Neuron (in vitro differentiated cells): Measurements from ENCODE around the gene AHNAK2.

ENCODE experiments used
- H2AFZ ChIP-seq: one replicate; pipeline ENCODE4 v1.6.1; 2013; ENCODE audit warnings: low read depth, mild to moderate bottlenecking, inconsistent platforms, low read length, moderate library complexity
- H3K27me3 ChIP-seq: one replicate; pipeline ENCODE4 v1.6.1; 2013; ENCODE audit warnings: low read length; ENCODE audit not compliant: insufficient read depth
- H3K36me3 ChIP-seq: one replicate; pipeline ENCODE4 v1.6.1; 2013; ENCODE audit warnings: low read length; ENCODE audit not compliant: insufficient read depth
- H3K4me1 ChIP-seq: one replicate; pipeline ENCODE4 v1.6.1; 2013; ENCODE audit warnings: low read length; ENCODE audit not compliant: insufficient read depth
- H3K4me3 ChIP-seq: 2 replicates; pipeline ENCODE4 v1.5.1; 2013; ENCODE audit warnings: mild to moderate bottlenecking, low read length, moderate library complexity
- H3K9me3 ChIP-seq: one replicate; pipeline ENCODE4 v1.6.1; 2013; ENCODE audit warnings: low read length

Gene AHNAK2

GRCh38 chr14:104978746-104979691, 845 bp upstream of the AHNAK2 start:
- no peaks in the 10 kb centered on the region for H3K36me3 ChIP-seq
- peak overlapping the region; percentile 21 for H3K4me3 ChIP-seq
- H3K27me3 ChIP-seq = peaks cover 78% of the 10 kb centered on the region
- H2AFZ ChIP-seq = no peak overlapping the region
- H3K4me1 ChIP-seq = peaks cover 16% of the 10 kb centered on the region
- no peaks in the 10 kb centered on the region for H3K9me3 ChIP-seq

- H3K4me1 ChIP-seq = peaks cover 29% of the 10 kb centered on the region
- peak overlapping the region; percentile 34 for H2AFZ ChIP-seq
- no peaks in the 10 kb centered on the region for H3K36me3 ChIP-seq
- peaks cover 68% of the 10 kb centered on the region for H3K27me3 ChIP-seq
- H3K4me3 ChIP-seq = peak overlapping the region; percentile 44
- no peaks in the 10 kb centered on the region for H3K9me3 ChIP-seq
Observed at GRCh38 chr14:104977008-104977680, 1.0 kb downstream of the AHNAK2 start.

- Histone ChIP-seq H3K27me3 (peaks cover 63% of the 10 kb centered on the region), H2AFZ (no peak overlapping the region), H3K9me3 (no peaks in the 10 kb centered on the region), H3K4me3 (no peak overlapping the region), H3K36me3 (no peaks in the 10 kb centered on the region), H3K4me1 (peaks cover 29% of the 10 kb centered on the region)
Observed at GRCh38 chr14:104976198-104977007, 1.8 kb downstream of the AHNAK2 start.

GRCh38 chr14:104975481-104976197, 2.5 kb downstream of the AHNAK2 start:
- H3K36me3 ChIP-seq = no peaks in the 10 kb centered on the region
- H3K4me3 ChIP-seq = no peak overlapping the region
- peaks cover 58% of the 10 kb centered on the region for H3K27me3 ChIP-seq
- no peaks in the 10 kb centered on the region for H3K9me3 ChIP-seq
- H3K4me1 ChIP-seq = peaks cover 29% of the 10 kb centered on the region
- no peak overlapping the region for H2AFZ ChIP-seq

GRCh38 chr14:104974665-104975390, 3.3 kb downstream of the AHNAK2 start:
- H3K4me3 ChIP-seq = no peak overlapping the region
- no peak overlapping the region for H2AFZ ChIP-seq
- no peaks in the 10 kb centered on the region for H3K36me3 ChIP-seq
- H3K4me1 ChIP-seq = peaks cover 29% of the 10 kb centered on the region
- peaks cover 50% of the 10 kb centered on the region for H3K27me3 ChIP-seq
- H3K9me3 ChIP-seq = no peaks in the 10 kb centered on the region

GRCh38 chr14:104974146-104974541, 4.0 kb downstream of the AHNAK2 start:
- peaks cover 50% of the 10 kb centered on the region for H3K27me3 ChIP-seq
- H3K4me3 ChIP-seq = no peak overlapping the region
- peaks cover 29% of the 10 kb centered on the region for H3K4me1 ChIP-seq
- no peaks in the 10 kb centered on the region for H3K9me3 ChIP-seq
- no peak overlapping the region for H2AFZ ChIP-seq
- no peaks in the 10 kb centered on the region for H3K36me3 ChIP-seq

GRCh38 chr14:104973385-104974145, 4.6 kb downstream of the AHNAK2 start:
- Histone ChIP-seq H3K9me3 (no peaks in the 10 kb centered on the region), H3K36me3 (no peaks in the 10 kb centered on the region), H3K4me3 (no peak overlapping the region), H2AFZ (no peak overlapping the region), H3K4me1 (peaks cover 24% of the 10 kb centered on the region), H3K27me3 (peaks cover 50% of the 10 kb centered on the region)

- no peak overlapping the region for H2AFZ ChIP-seq
- H3K4me3 ChIP-seq = no peak overlapping the region
- no peaks in the 10 kb centered on the region for H3K9me3 ChIP-seq
- no peaks in the 10 kb centered on the region for H3K36me3 ChIP-seq
- H3K4me1 ChIP-seq = peaks cover 24% of the 10 kb centered on the region
- peaks cover 56% of the 10 kb centered on the region for H3K27me3 ChIP-seq
Observed at GRCh38 chr14:104973135-104973384, 5.1 kb downstream of the AHNAK2 start.

- H2AFZ ChIP-seq = no peak overlapping the region
- peaks cover 26% of the 10 kb centered on the region for H3K4me1 ChIP-seq
- H3K9me3 ChIP-seq = no peaks in the 10 kb centered on the region
- peaks cover 58% of the 10 kb centered on the region for H3K27me3 ChIP-seq
- H3K36me3 ChIP-seq = no peaks in the 10 kb centered on the region
- H3K4me3 ChIP-seq = no peak overlapping the region
Observed at GRCh38 chr14:104972301-104973134, 5.7 kb downstream of the AHNAK2 start.

- Histone ChIP-seq H3K9me3 (no peaks in the 10 kb centered on the region), H3K27me3 (peaks cover 57% of the 10 kb centered on the region), H3K36me3 (no peaks in the 10 kb centered on the region), H3K4me3 (no peak overlapping the region), H3K4me1 (peaks cover 28% of the 10 kb centered on the region), H2AFZ (no peak overlapping the region)
Observed at GRCh38 chr14:104971447-104972240, 6.5 kb downstream of the AHNAK2 start.
